HepG2 (cell line): ENCODE data around the gene EMP2. TPM values are rescaled to one million over a fixed set of nuclear protein-coding genes. Genes with fewer than 3 reads are reported as not detected.
A peak's percentile ranks its signal among the peaks of the same experiment; 100 is the strongest.

Experiments used
- AHR ChIP-seq: IDR thresholded peaks from 2 replicates; pipeline ENCODE4 v1.6.1; 2018; ENCODE audit warnings: missing genetic modification reagents, missing compliant biosample characterization
- ARID2 ChIP-seq: sonication (generic); formaldehyde crosslinking; IDR thresholded peaks from 2 replicates; pipeline ENCODE4 v1.8.1; 2022; ENCODE audit warnings: mild to moderate bottlenecking, missing genetic modification reagents, borderline replicate concordance
- EHMT2 ChIP-seq: fragments of 200-600 bp; sonication (generic); IDR thresholded peaks from 2 replicates; pipeline ENCODE4 v1.7.0; 2017; ENCODE audit warnings: antibody characterized with exemption, low read depth, low read length, borderline replicate concordance
- FOSL1 ChIP-seq: sonication (generic); formaldehyde crosslinking; IDR thresholded peaks from 2 replicates; pipeline ENCODE4 v1.9.0; 2021; ENCODE audit warnings: missing genetic modification reagents, borderline replicate concordance
- KLF6 ChIP-seq: IDR thresholded peaks from 2 replicates; pipeline ENCODE4 v1.8.0; 2016; ENCODE audit warnings: missing biosample characterization, missing genetic modification reagents
- MBNL3 ChIP-seq: fragments of 250-450 bp; sonication (Bioruptor Pico); conservative IDR thresholded peaks from 2 replicates; pipeline ENCODE4 v1.8.0; 2022; ENCODE audit warnings: mild to moderate bottlenecking, inconsistent platforms
- MIER3 ChIP-seq: IDR thresholded peaks from 2 replicates; pipeline ENCODE4 v1.6.1; 2016; ENCODE audit warnings: missing compliant biosample characterization, borderline replicate concordance
- RCOR2 ChIP-seq: IDR thresholded peaks from 2 replicates; pipeline ENCODE4 v1.6.1; 2016; ENCODE audit warnings: missing biosample characterization, missing genetic modification reagents
- REL ChIP-seq: sonication (generic); formaldehyde crosslinking; conservative IDR thresholded peaks from 2 replicates; pipeline ENCODE4 v1.8.0; 2022; ENCODE audit warnings: mild to moderate bottlenecking, missing genetic modification reagents, moderate library complexity
- TAF1 ChIP-seq: sonication (generic); formaldehyde crosslinking; IDR thresholded peaks from 2 replicates; pipeline ENCODE4 v1.4.0; 2020; ENCODE audit warnings: missing genetic modification reagents
- TBX3 ChIP-seq: fragments of 450-650 bp; IDR thresholded peaks from 2 replicates; pipeline ENCODE4 v1.6.1; 2017; ENCODE audit warnings: antibody characterized with exemption, mild to moderate bottlenecking, inconsistent platforms, borderline replicate concordance
- ZMAT3 ChIP-seq: sonication (generic); formaldehyde crosslinking; conservative IDR thresholded peaks from 2 replicates; pipeline ENCODE4 v1.7.0; 2021; ENCODE audit warnings: missing genetic modification reagents
- ZNF101 ChIP-seq: sonication (generic); formaldehyde crosslinking; IDR thresholded peaks from 2 replicates; pipeline ENCODE4 v1.4.0; 2020; ENCODE audit warnings: mild to moderate bottlenecking, low read depth, missing genetic modification reagents, borderline replicate concordance
- ZNF205 ChIP-seq: IDR thresholded peaks from 2 replicates; pipeline ENCODE4 v1.6.1; 2018; ENCODE audit warnings: missing biosample characterization, missing genetic modification reagents
- ZNF263 ChIP-seq: sonication (generic); formaldehyde crosslinking; IDR thresholded peaks from 2 replicates; pipeline ENCODE4 v1.4.0; 2020; ENCODE audit warnings: missing genetic modification reagents
- ZNF326 ChIP-seq: sonication (generic); formaldehyde crosslinking; IDR thresholded peaks from 2 replicates; pipeline ENCODE4 v1.4.0; 2020; ENCODE audit warnings: missing genetic modification reagents, borderline replicate concordance
- ZNF772 ChIP-seq: sonication (generic); formaldehyde crosslinking; IDR thresholded peaks from 2 replicates; pipeline ENCODE4 v1.5.0; 2020; ENCODE audit warnings: mild to moderate bottlenecking, missing genetic modification reagents
- polyA plus RNA-seq, 8 experiments: library from polyadenylated mRNA; depleted of rRNA in 3 of 8; stranded (reverse) in 7 of 8; unstranded in 1 of 8; fragments of >200 nt; fragmentation: Illumina TruSeq in 4 of 8; extraction: Trizol in 4 of 8; gene quantifications; 2 replicates each; pipeline versions ENCODE4 v1.2.1 to v1.2.3, GENCODE V29; 2011 to 2016; ENCODE audit warnings: low read depth in 4 of 8, missing spikeins in 1 of 8, mixed read lengths in 1 of 8; ENCODE audit not compliant: insufficient read depth in 1 of 8
- total RNA-seq, 5 experiments: library from RNA; depleted of rRNA; stranded (reverse); fragments of >200 nt; fragmentation: Illumina TruSeq; extraction: Trizol; gene quantifications; 2 replicates each; pipeline ENCODE4 v1.2.3, GENCODE V29; 2016; ENCODE audit warnings: low read depth in 1 of 5
- TF ChIP-seq, protein P1 (sequence below): IDR thresholded peaks from 2 replicates; pipeline ENCODE4 v1.6.1; 2016
- TF ChIP-seq, protein P2 (sequence below): sonication (generic); formaldehyde crosslinking; IDR thresholded peaks from 2 replicates; pipeline ENCODE4 v1.8.0; 2022; ENCODE audit warnings: mild to moderate bottlenecking, missing genetic modification reagents, borderline replicate concordance
- TF ChIP-seq, protein P3 (sequence below): sonication (generic); formaldehyde crosslinking; IDR thresholded peaks from 2 replicates; pipeline ENCODE4 v1.8.1; 2023; ENCODE audit warnings: mild to moderate bottlenecking, inconsistent platforms, moderate library complexity, missing genetic modification reagents, borderline replicate concordance
- TF ChIP-seq, protein P4 (sequence below): sonication (generic); formaldehyde crosslinking; IDR thresholded peaks from 2 replicates; pipeline ENCODE4 v1.5.1; 2020; ENCODE audit warnings: missing genetic modification reagents, mild to moderate bottlenecking, borderline replicate concordance
- TF ChIP-seq, protein P5 (sequence below): IDR thresholded peaks from 2 replicates; pipeline ENCODE4 v1.4.0; 2020; ENCODE audit warnings: mild to moderate bottlenecking, missing genetic modification reagents

The EMP2 gene
- total and polyA plus RNA-seq, 2 of the 13 experiments (the other 11 are each of a cell fraction or from before 2014, with no cell fraction given): 24.6 to 91.2 TPM

DNA sequence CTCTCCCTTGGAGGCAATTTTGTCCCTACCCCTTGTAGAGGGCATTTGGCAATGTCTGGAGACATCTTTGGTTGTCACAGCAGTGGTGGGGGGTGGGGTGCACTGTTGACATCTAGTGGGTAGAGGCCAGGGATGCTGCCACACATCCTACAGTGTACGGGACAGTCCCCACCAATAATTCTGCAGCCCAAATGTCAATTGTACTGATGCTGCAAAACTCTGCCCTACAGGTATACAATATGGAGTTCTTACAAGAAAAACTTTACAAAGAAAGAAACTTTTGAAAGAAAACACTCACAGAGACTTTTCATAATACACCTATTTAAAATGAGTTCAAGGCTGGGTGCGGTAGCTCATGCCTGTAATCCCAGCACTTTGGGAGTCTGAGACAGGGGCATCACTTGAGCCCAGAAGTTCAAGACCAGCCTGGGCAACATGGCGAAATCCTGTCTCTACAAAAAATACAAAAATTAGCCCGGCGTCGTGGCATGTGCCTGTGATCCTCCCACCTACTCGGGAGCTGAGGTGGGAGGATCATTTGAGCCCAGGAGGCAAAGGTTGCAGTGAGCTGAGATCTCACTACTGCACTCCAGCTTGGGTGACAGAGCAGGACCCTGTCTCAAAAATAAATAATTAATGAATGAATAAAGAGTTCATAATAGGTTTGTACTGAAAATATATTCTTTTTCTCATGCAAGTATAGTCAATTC lies 59.4 kb downstream of the EMP2 start (continued):
- TF ChIP-seq FOSL1: no peak
- TF ChIP-seq TBX3: no peak
- TF ChIP-seq MIER3 (CRISPR knock-in tag): no peak
- no peak for TF ChIP-seq ZNF205 (CRISPR knock-in tag)
- TF ChIP-seq TAF1 (CRISPR knock-in tag): no peak
- TF ChIP-seq EHMT2: no peak
- TF ChIP-seq, protein P1, sequence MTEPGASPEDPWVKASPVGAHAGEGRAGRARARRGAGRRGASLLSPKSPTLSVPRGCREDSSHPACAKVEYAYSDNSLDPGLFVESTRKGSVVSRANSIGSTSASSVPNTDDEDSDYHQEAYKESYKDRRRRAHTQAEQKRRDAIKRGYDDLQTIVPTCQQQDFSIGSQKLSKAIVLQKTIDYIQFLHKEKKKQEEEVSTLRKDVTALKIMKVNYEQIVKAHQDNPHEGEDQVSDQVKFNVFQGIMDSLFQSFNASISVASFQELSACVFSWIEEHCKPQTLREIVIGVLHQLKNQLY (CRISPR knock-in tag): no peak
- no peak for TF ChIP-seq ZNF101
- no peak for TF ChIP-seq RCOR2
- TF ChIP-seq, protein P2, sequence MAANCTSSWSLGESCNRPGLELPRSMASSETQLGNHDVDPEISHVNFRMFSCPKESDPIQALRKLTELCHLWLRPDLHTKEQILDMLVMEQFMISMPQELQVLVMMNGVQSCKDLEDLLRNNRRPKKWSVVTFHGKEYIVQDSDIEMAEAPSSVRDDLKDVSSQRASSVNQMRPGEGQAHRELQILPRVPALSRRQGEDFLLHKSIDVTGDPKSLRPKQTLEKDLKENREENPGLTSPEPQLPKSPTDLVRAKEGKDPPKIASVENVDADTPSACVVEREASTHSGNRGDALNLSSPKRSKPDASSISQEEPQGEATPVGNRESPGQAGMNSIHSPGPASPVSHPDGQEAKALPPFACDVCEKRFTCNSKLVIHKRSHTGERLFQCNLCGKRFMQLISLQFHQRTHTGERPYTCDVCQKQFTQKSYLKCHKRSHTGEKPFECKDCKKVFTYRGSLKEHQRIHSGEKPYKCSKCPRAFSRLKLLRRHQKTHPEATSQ (CRISPR knock-in tag): no peak
- no peak for TF ChIP-seq ZNF326 (CRISPR knock-in tag)
- TF ChIP-seq ZNF263: 0 out of 2 replicates have a peak, but pooled peaks have one; percentile 14
- TF ChIP-seq, protein P3, sequence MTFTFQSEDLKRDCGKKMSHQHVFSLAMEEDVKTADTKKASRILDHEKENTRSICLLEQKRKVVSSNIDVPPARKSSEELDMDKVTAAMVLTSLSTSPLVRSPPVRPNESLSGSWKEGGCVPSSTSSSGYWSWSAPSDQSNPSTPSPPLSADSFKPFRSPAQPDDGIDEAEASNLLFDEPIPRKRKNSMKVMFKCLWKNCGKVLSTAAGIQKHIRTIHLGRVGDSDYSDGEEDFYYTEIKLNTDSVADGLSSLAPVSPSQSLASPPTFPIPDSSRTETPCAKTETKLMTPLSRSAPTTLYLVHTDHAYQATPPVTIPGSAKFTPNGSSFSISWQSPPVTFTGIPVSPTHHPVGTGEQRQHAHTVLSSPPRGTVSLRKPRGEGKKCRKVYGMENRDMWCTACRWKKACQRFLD: 0 out of 2 replicates have a peak, but pooled peaks have one; percentile 9
- TF ChIP-seq ZNF772 (CRISPR knock-in tag): no peak
- TF ChIP-seq, protein P4, sequence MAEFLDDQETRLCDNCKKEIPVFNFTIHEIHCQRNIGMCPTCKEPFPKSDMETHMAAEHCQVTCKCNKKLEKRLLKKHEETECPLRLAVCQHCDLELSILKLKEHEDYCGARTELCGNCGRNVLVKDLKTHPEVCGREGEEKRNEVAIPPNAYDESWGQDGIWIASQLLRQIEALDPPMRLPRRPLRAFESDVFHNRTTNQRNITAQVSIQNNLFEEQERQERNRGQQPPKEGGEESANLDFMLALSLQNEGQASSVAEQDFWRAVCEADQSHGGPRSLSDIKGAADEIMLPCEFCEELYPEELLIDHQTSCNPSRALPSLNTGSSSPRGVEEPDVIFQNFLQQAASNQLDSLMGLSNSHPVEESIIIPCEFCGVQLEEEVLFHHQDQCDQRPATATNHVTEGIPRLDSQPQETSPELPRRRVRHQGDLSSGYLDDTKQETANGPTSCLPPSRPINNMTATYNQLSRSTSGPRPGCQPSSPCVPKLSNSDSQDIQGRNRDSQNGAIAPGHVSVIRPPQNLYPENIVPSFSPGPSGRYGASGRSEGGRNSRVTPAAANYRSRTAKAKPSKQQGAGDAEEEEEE (CRISPR knock-in tag): no peak
- TF ChIP-seq ZMAT3 (CRISPR knock-in tag): no peak
- TF ChIP-seq REL (CRISPR knock-in tag): no peak
- no peak for TF ChIP-seq MBNL3
- TF ChIP-seq AHR (CRISPR knock-in tag): no peak
- TF ChIP-seq KLF6 (CRISPR knock-in tag): no peak
- TF ChIP-seq, protein P5, sequence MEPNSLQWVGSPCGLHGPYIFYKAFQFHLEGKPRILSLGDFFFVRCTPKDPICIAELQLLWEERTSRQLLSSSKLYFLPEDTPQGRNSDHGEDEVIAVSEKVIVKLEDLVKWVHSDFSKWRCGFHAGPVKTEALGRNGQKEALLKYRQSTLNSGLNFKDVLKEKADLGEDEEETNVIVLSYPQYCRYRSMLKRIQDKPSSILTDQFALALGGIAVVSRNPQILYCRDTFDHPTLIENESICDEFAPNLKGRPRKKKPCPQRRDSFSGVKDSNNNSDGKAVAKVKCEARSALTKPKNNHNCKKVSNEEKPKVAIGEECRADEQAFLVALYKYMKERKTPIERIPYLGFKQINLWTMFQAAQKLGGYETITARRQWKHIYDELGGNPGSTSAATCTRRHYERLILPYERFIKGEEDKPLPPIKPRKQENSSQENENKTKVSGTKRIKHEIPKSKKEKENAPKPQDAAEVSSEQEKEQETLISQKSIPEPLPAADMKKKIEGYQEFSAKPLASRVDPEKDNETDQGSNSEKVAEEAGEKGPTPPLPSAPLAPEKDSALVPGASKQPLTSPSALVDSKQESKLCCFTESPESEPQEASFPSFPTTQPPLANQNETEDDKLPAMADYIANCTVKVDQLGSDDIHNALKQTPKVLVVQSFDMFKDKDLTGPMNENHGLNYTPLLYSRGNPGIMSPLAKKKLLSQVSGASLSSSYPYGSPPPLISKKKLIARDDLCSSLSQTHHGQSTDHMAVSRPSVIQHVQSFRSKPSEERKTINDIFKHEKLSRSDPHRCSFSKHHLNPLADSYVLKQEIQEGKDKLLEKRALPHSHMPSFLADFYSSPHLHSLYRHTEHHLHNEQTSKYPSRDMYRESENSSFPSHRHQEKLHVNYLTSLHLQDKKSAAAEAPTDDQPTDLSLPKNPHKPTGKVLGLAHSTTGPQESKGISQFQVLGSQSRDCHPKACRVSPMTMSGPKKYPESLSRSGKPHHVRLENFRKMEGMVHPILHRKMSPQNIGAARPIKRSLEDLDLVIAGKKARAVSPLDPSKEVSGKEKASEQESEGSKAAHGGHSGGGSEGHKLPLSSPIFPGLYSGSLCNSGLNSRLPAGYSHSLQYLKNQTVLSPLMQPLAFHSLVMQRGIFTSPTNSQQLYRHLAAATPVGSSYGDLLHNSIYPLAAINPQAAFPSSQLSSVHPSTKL (CRISPR knock-in tag): no peak
- TF ChIP-seq ARID2 (CRISPR knock-in tag): no peak
